ENCODE results near the gene TMEM82.

The TMEM82 gene

DNA sequence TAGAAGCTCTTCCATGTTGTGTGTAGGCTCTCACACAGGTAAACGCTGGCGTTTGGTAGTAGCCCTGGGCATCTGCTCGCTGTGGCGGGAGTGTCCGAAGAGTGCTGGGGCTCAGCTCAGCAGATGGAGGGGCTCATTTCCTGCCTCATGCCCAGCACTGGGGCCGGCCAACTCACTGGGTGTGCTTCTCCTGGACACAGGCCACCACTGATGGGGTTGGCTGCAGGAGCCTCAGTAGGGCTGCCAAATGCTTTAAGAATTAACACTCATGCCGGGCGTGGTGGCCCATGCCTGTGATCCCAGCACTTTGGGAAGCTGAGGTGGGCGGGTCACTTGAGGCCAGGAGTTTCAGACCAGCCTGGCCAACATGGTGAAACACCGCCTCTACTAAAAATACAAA lies 44.3 kb downstream of the TMEM82 start:
- Histone ChIP-seq H3K36me3 (ENCODE audit: insufficient read depth, low read length) (no peaks in the 10 kb centered on the region), H2AFZ (ENCODE audit: low read length) (no peak overlapping the region), H4K20me1 (ENCODE audit: insufficient read depth, low read length) (no peaks in the 10 kb centered on the region), H3K4me2 (ENCODE audit: low read length) (no peak overlapping the region), H3F3A (ENCODE audit: insufficient read depth, low read length) (no peaks in the 10 kb centered on the region), H3K9me3 (ENCODE audit: low read length) (no peaks in the 10 kb centered on the region), H3K27ac (ENCODE audit: low read depth, low read length, poor library complexity, severe bottlenecking) (no peak overlapping the region), H3K27me3 (ENCODE audit: insufficient read depth, low read length) (no peaks in the 10 kb centered on the region), H3K9ac (ENCODE audit: low read length) (no peak overlapping the region), H3K79me2 (ENCODE audit: insufficient read depth, low read length) (no peaks in the 10 kb centered on the region), H3K9me2 (ENCODE audit: low read depth, low read length) (no peaks in the 10 kb centered on the region), H3K4me3 (ENCODE audit: low read depth, low read length, poor library complexity, severe bottlenecking) (no peak overlapping the region), H3K4me1 (ENCODE audit: insufficient read depth, low read length, severe bottlenecking) (no peaks in the 10 kb centered on the region)
- TF ChIP-seq, protein P1, sequence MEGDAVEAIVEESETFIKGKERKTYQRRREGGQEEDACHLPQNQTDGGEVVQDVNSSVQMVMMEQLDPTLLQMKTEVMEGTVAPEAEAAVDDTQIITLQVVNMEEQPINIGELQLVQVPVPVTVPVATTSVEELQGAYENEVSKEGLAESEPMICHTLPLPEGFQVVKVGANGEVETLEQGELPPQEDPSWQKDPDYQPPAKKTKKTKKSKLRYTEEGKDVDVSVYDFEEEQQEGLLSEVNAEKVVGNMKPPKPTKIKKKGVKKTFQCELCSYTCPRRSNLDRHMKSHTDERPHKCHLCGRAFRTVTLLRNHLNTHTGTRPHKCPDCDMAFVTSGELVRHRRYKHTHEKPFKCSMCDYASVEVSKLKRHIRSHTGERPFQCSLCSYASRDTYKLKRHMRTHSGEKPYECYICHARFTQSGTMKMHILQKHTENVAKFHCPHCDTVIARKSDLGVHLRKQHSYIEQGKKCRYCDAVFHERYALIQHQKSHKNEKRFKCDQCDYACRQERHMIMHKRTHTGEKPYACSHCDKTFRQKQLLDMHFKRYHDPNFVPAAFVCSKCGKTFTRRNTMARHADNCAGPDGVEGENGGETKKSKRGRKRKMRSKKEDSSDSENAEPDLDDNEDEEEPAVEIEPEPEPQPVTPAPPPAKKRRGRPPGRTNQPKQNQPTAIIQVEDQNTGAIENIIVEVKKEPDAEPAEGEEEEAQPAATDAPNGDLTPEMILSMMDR (IDR thresholded peaks at IDR 0.05; ENCODE audit: low read length), result no peak

DNA sequence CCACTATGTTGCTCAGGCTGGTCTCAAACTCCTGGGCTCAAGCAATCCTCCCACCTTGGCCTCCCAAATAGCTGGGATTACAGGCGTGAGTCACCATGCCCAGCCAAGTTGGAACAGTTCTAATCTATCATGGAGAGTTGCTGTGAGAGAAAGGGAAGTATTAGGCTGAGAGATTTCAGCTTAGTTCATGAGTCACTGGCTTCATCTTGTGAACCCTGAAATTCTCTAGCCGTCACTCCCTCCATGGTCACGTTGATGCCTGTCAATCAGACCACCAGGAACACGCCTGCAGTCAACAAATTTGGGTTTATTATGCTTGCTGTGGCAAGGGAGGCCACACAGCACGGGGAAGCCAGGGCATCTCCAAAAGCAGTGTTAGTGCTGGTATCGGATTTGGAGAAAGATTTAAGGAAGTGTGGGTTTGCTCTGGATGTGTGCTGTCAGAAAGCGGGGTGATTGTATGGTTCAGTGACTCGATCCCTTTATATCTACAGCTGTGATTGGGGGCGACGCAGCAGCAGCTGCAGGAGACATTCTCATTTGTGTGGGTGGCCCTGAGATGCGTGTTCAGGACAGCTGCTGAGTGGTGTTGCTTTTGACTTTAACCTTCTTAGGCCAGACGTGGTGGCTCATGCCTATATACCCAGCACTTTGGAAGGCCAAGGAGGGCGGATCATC lies 46.5 kb downstream of the TMEM82 start:
- Histone ChIP-seq H3K9me2 (ENCODE audit: low read depth, low read length) (no peaks in the 10 kb centered on the region), H3K4me2 (ENCODE audit: low read length) (no peak overlapping the region), H4K20me1 (ENCODE audit: insufficient read depth, low read length) (no peaks in the 10 kb centered on the region), H3K9me3 (ENCODE audit: low read length) (no peaks in the 10 kb centered on the region), H3K27me3 (ENCODE audit: insufficient read depth, low read length) (no peaks in the 10 kb centered on the region), H3K36me3 (ENCODE audit: insufficient read depth, low read length) (no peaks in the 10 kb centered on the region), H3F3A (ENCODE audit: insufficient read depth, low read length) (no peaks in the 10 kb centered on the region), H3K27ac (ENCODE audit: low read depth, low read length, poor library complexity, severe bottlenecking) (no peak overlapping the region), H3K4me3 (ENCODE audit: low read depth, low read length, poor library complexity, severe bottlenecking) (no peak overlapping the region), H3K4me1 (ENCODE audit: insufficient read depth, low read length, severe bottlenecking) (no peaks in the 10 kb centered on the region), H2AFZ (ENCODE audit: low read length) (no peak overlapping the region), H3K79me2 (ENCODE audit: insufficient read depth, low read length) (no peaks in the 10 kb centered on the region), H3K9ac (ENCODE audit: low read length) (no peak overlapping the region)
- TF ChIP-seq, protein P1 (IDR thresholded peaks at IDR 0.05; ENCODE audit: low read length), result no peak
- no peak for TF ChIP-seq EZH2 (IDR thresholded peaks at IDR 0.05; ENCODE audit: borderline replicate concordance, low read length)

DNA sequence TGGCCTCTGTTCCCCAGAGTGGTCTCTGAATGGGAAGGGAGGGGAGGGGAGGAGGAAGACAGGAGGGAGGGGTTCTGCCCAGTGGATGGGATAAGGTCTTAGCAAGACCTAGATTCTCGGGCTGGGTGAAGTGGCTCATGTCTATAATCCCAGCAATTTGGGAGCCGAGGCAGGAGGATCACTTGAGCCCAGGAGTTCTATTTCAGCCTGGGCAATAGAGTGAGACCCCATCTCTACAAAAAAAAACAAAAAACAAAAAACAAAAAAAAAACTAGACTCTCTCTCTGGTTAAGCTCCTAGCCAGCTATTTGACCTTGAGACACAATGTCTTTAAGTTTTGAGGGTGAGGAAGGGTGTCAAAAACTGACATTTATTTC lies 53.8 kb downstream of the TMEM82 start:
- Histone ChIP-seq H3K4me2 (ENCODE audit: low read length) (no peak overlapping the region), H3K27me3 (ENCODE audit: insufficient read depth, low read length) (peaks cover 8% of the 10 kb centered on the region), H3K9me2 (ENCODE audit: low read depth, low read length) (no peaks in the 10 kb centered on the region), H3K4me1 (ENCODE audit: insufficient read depth, low read length, severe bottlenecking) (no peaks in the 10 kb centered on the region), H3K9me3 (ENCODE audit: low read length) (no peaks in the 10 kb centered on the region), H4K20me1 (ENCODE audit: insufficient read depth, low read length) (no peaks in the 10 kb centered on the region), H3K27ac (ENCODE audit: low read depth, low read length, poor library complexity, severe bottlenecking) (no peak overlapping the region), H3K36me3 (ENCODE audit: insufficient read depth, low read length) (no peaks in the 10 kb centered on the region), H3K79me2 (ENCODE audit: insufficient read depth, low read length) (no peaks in the 10 kb centered on the region), H3F3A (ENCODE audit: insufficient read depth, low read length) (no peaks in the 10 kb centered on the region), H3K9ac (ENCODE audit: low read length) (no peak overlapping the region), H3K4me3 (ENCODE audit: low read depth, low read length, poor library complexity, severe bottlenecking) (no peak overlapping the region), H2AFZ (ENCODE audit: low read length) (no peak overlapping the region)
- TF ChIP-seq, protein P1 (IDR thresholded peaks at IDR 0.05; ENCODE audit: low read length), result no peak
- no peak for TF ChIP-seq EZH2 (IDR thresholded peaks at IDR 0.05; ENCODE audit: borderline replicate concordance, low read length)

Data from OCI-LY1 (cell line).